Mucosa of stomach (tissue), 1 donor: ENCODE measurements around the gene PNRC2.
A peak's percentile ranks its signal among the peaks of the same experiment; 100 is the strongest.
"Not testable (repeated sequence)": the region's sequence is repeated elsewhere in the genome, so short reads cannot be mapped to it uniquely, and the experiment has no call there.

Experiments used
- H3K27me3 ChIP-seq: one replicate; pipeline ENCODE4 v1.7.0; 2013; ENCODE audit warnings: mild to moderate bottlenecking, low read length; ENCODE audit not compliant: control insufficient read depth, insufficient read depth
- H3K36me3 ChIP-seq: one replicate; pipeline ENCODE4 v1.7.0; 2013; ENCODE audit warnings: low read length; ENCODE audit not compliant: control insufficient read depth, insufficient read depth
- H3K4me1 ChIP-seq: one replicate; pipeline ENCODE4 v1.7.0; 2013; ENCODE audit warnings: mild to moderate bottlenecking, low read length; ENCODE audit not compliant: control insufficient read depth, insufficient read depth
- H3K4me3 ChIP-seq: one replicate; pipeline ENCODE4 v1.7.0; 2013; ENCODE audit warnings: low read length
- H3K9ac ChIP-seq: one replicate; pipeline ENCODE4 v1.7.0; 2013; ENCODE audit warnings: mild to moderate bottlenecking, low read length, moderate library complexity
- H3K9me3 ChIP-seq: one replicate; pipeline ENCODE4 v1.7.0; 2013; ENCODE audit warnings: mild to moderate bottlenecking, low read length, moderate library complexity; ENCODE audit not compliant: control insufficient read depth
- donor health status: Pancreatic carcinoma.

The PNRC2 gene

GRCh38 chr1:23924601-23925000, 35.0 kb upstream of the PNRC2 start:
- Histone ChIP-seq H3K9ac (no peak overlapping the region), H3K4me1 (peaks cover 22% of the 10 kb centered on the region), H3K36me3 (no peaks in the 10 kb centered on the region), H3K9me3 (no peaks in the 10 kb centered on the region), H3K27me3 (no peaks in the 10 kb centered on the region), H3K4me3 (no peak overlapping the region)

GRCh38 chr1:23925279-23925678, 34.3 kb upstream of the PNRC2 start:
- no peaks in the 10 kb centered on the region for H3K9me3 ChIP-seq

GRCh38 chr1:23927097-23927496, 32.5 kb upstream of the PNRC2 start:
- H3K4me3 ChIP-seq = no peak overlapping the region
- no peak overlapping the region for H3K9ac ChIP-seq
- H3K4me1 ChIP-seq = peaks cover 7% of the 10 kb centered on the region
- H3K36me3 ChIP-seq = no peaks in the 10 kb centered on the region
- H3K9me3 ChIP-seq = no peaks in the 10 kb centered on the region
- H3K27me3 ChIP-seq = no peaks in the 10 kb centered on the region

More at GRCh38 chr1:23925279-23925678, 34.3 kb upstream of the PNRC2 start:
- H3K4me3 ChIP-seq = no peak overlapping the region
- H3K27me3 ChIP-seq = no peaks in the 10 kb centered on the region
- H3K9ac ChIP-seq = no peak overlapping the region
- no peaks in the 10 kb centered on the region for H3K36me3 ChIP-seq
- peaks cover 16% of the 10 kb centered on the region for H3K4me1 ChIP-seq

- Histone ChIP-seq H3K4me1 (peaks cover 3% of the 10 kb centered on the region), H3K9me3 (no peaks in the 10 kb centered on the region), H3K27me3 (no peaks in the 10 kb centered on the region), H3K9ac (no peak overlapping the region), H3K36me3 (no peaks in the 10 kb centered on the region), H3K4me3 (no peak overlapping the region)
These were observed 30.8 kb upstream of the PNRC2 start for GRCh38 chr1:23928789-23929188.

- Histone ChIP-seq H3K36me3 (no peaks in the 10 kb centered on the region), H3K4me3 (no peak overlapping the region), H3K4me1 (no peaks in the 10 kb centered on the region), H3K27me3 (no peaks in the 10 kb centered on the region), H3K9me3 (no peaks in the 10 kb centered on the region), H3K9ac (no peak overlapping the region)
These were observed 29.4 kb upstream of the PNRC2 start for GRCh38 chr1:23930270-23930669.

GRCh38 chr1:23930861-23931490, 28.7 kb upstream of the PNRC2 start:
- H3K4me1 ChIP-seq = no peaks in the 10 kb centered on the region
- no peaks in the 10 kb centered on the region for H3K36me3 ChIP-seq
- no peaks in the 10 kb centered on the region for H3K9me3 ChIP-seq
- no peaks in the 10 kb centered on the region for H3K27me3 ChIP-seq
- no peak overlapping the region for H3K4me3 ChIP-seq
- no peak overlapping the region for H3K9ac ChIP-seq

- H3K36me3 ChIP-seq = no peaks in the 10 kb centered on the region
- no peaks in the 10 kb centered on the region for H3K4me1 ChIP-seq
- H3K4me3 ChIP-seq = no peak overlapping the region
- H3K27me3 ChIP-seq = no peaks in the 10 kb centered on the region
- H3K9ac ChIP-seq = no peak overlapping the region
- H3K9me3 ChIP-seq = no peaks in the 10 kb centered on the region
These were observed 28.1 kb upstream of the PNRC2 start for GRCh38 chr1:23931491-23931880.

GRCh38 chr1:23936481-23937176, 23.0 kb upstream of the PNRC2 start:
- H3K9me3 ChIP-seq = no peaks in the 10 kb centered on the region
- H3K4me1 ChIP-seq = no peaks in the 10 kb centered on the region
- no peak overlapping the region for H3K4me3 ChIP-seq
- H3K9ac ChIP-seq = no peak overlapping the region
- no peaks in the 10 kb centered on the region for H3K27me3 ChIP-seq
- no peaks in the 10 kb centered on the region for H3K36me3 ChIP-seq

GRCh38 chr1:23947366-23947765, 12.3 kb upstream of the PNRC2 start:
- H3K27me3 ChIP-seq = no peaks in the 10 kb centered on the region
- no peak overlapping the region for H3K9ac ChIP-seq
- H3K4me1 ChIP-seq = peaks cover 6% of the 10 kb centered on the region
- H3K9me3 ChIP-seq = no peaks in the 10 kb centered on the region
- H3K4me3 ChIP-seq = no peak overlapping the region
- H3K36me3 ChIP-seq = no peaks in the 10 kb centered on the region

GRCh38 chr1:23953020-23953419, 6.6 kb upstream of the PNRC2 start:
- no peaks in the 10 kb centered on the region for H3K27me3 ChIP-seq
- H3K4me3 ChIP-seq = no peak overlapping the region
- no peak overlapping the region for H3K9ac ChIP-seq
- peaks cover 27% of the 10 kb centered on the region for H3K4me1 ChIP-seq
- H3K9me3 ChIP-seq = no peaks in the 10 kb centered on the region
- H3K36me3 ChIP-seq = no peaks in the 10 kb centered on the region

- Histone ChIP-seq H3K27me3 (no peaks in the 10 kb centered on the region), H3K4me1 (peaks cover 24% of the 10 kb centered on the region), H3K36me3 (peaks cover 3% of the 10 kb centered on the region), H3K9ac (no peak overlapping the region), H3K9me3 (no peaks in the 10 kb centered on the region), H3K4me3 (no peak overlapping the region)
These were observed 2.5 kb upstream of the PNRC2 start for GRCh38 chr1:23957096-23957495.

- not testable (repeated sequence) for H3K36me3 ChIP-seq, H3K9me3 ChIP-seq, H3K27me3 ChIP-seq
- Histone ChIP-seq H3K9ac (peak overlapping the region; percentile 100), H3K4me3 (peak overlapping the region; percentile 100), H3K4me1 (peaks cover 24% of the 10 kb centered on the region)
These were observed 1.4 kb upstream of the PNRC2 start for GRCh38 chr1:23958040-23958809.
